Activated CD4-positive, alpha-beta T cell treated with anti-CD3 and anti-CD28 coated beads for 36 hours (primary cell): ENCODE results near the gene NFIC. TPM values are rescaled to one million over a fixed set of nuclear protein-coding genes. Genes with fewer than 3 reads are reported as not detected.

Source experiments
- ATAC-seq: fragments of 200-7000 bp; cut with Tn5 transposase; one replicate; pipeline ENCODE4 v1.10.0; 2021; ENCODE audit warnings: mild to moderate bottlenecking, moderate library complexity
- CTCF ChIA-PET: fragments of 350-600 bp; sonication (Branson Sonifier 250); formaldehyde crosslinking; loops from one replicate; lab custom pipeline; 2021; ENCODE audit warnings: antibody characterized with exemption; lab: Charles Lee
- POLR2A ChIA-PET: fragments of 350-600 bp; sonication (Branson Sonifier 250); formaldehyde crosslinking; loops from one replicate; lab custom pipeline; 2021; ENCODE audit warnings: antibody characterized with exemption, inconsistent platforms; lab: Charles Lee
- DNase-seq: peaks from one replicate; pipeline ENCODE4 v3.0.0-alpha.2; 2020
- H3K27ac Mint-ChIP-seq: one replicate; pipeline ENCODE4 v1.8.0; 2021; ENCODE audit warnings: mixed read lengths
- H3K27me3 Mint-ChIP-seq: one replicate; pipeline ENCODE4 v1.8.0; 2021; ENCODE audit warnings: mixed read lengths
- H3K36me3 Mint-ChIP-seq: one replicate; pipeline ENCODE4 v1.8.0; 2021; ENCODE audit warnings: low read depth, mixed read lengths
- H3K4me1 Mint-ChIP-seq: one replicate; pipeline ENCODE4 v1.8.0; 2021; ENCODE audit warnings: mixed read lengths
- H3K4me3 Mint-ChIP-seq: one replicate; pipeline ENCODE4 v1.8.0; 2021; ENCODE audit warnings: mild to moderate bottlenecking, moderate library complexity, mixed read lengths
- H3K9me3 Mint-ChIP-seq: one replicate; pipeline ENCODE4 v1.8.0; 2021; ENCODE audit warnings: low read depth, mixed read lengths
- intact Hi-C, 2 experiments: fragments of 100-400 bp; cut with DNase I in 1 of 2; cut with micrococcal nuclease in 1 of 2; formaldehyde crosslinking; loops; one replicate each; pipeline versions ENCODE4 v1.14.2 to v1.15.1; 2022 to 2024; cut with DNase I, micrococcal nuclease
- total RNA-seq, 2 experiments: library from RNA; stranded (reverse); gene quantifications; one replicate each; pipeline ENCODE4 v1.2.3, GENCODE V29; 2021

NFIC gene
- total RNA-seq, 2 experiments from 2014 or later: 20.5 to 22.6 TPM

GRCh38 chr19:3360421-3361383, 5.7 kb upstream of the NFIC start:
- DNase-seq (peak; percentile 81), ATAC-seq (peak; percentile 57)
- Mint-ChIP-seq H3K9me3 (no peaks in the 10 kb centered on the region), H3K4me1 (peaks cover 37% of the 10 kb centered on the region), H3K27ac (peak overlapping the region; percentile 86), H3K4me3 (peak overlapping the region; percentile 86), H3K36me3 (no peaks in the 10 kb centered on the region), H3K27me3 (peaks cover 11% of the 10 kb centered on the region)
- CTCF ChIA-PET: interaction anchor here (0.6 kb wide), 1 partner anchor 11 kb away, joined by 3 read pairs; no protein-coding TSS in a partner anchor
- intact Hi-C loops: loop anchor here (1.0 to 5.0 kb wide), 3 partner anchors 75 to 578 kb away; partner anchors contain the start of gene SGTA (in 1 of the 2)
- POLR2A ChIA-PET: interaction anchor here (0.6 kb wide), 1 partner anchor 634 kb away, joined by 3 read pairs; no protein-coding TSS in a partner anchor

- H3K4me3 Mint-ChIP-seq: peak overlapping the region; percentile 86
- ChIA-PET CTCF (interaction anchor here (0.6 to 0.8 kb wide), 2 partner anchors 9 to 12 kb away, joined by 3 read pairs; no protein-coding TSS in a partner anchor), POLR2A (interaction anchor here (0.6 kb wide), 1 partner anchor 633 kb away, joined by 3 read pairs; no protein-coding TSS in a partner anchor)
- H3K36me3 Mint-ChIP-seq: no peaks in the 10 kb centered on the region
- peaks cover 38% of the 10 kb centered on the region for H3K4me1 Mint-ChIP-seq
- no peak for ATAC-seq
- H3K27ac Mint-ChIP-seq: peak overlapping the region; percentile 48
- H3K27me3 Mint-ChIP-seq: peaks cover 11% of the 10 kb centered on the region
- H3K9me3 Mint-ChIP-seq: no peaks in the 10 kb centered on the region
- intact Hi-C loops: loop anchor here (2.0 to 5.0 kb wide), 2 partner anchors 76 to 579 kb away; partner anchors contain the start of gene SGTA (in 1 of the 2)
- DNase-seq: peak; percentile 21
Observed at GRCh38 chr19:3361384-3362216, 4.8 kb upstream of the NFIC start.

GRCh38 chr19:3362217-3362906, 4.0 kb upstream of the NFIC start:
- POLR2A ChIA-PET: no interaction called here
- Mint-ChIP-seq H3K36me3 (no peaks in the 10 kb centered on the region), H3K27me3 (peaks cover 8% of the 10 kb centered on the region), H3K9me3 (no peaks in the 10 kb centered on the region), H3K4me3 (peak overlapping the region; percentile 86), H3K27ac (no peak overlapping the region), H3K4me1 (peaks cover 32% of the 10 kb centered on the region)
- CTCF ChIA-PET: interaction anchor here (0.8 to 1.2 kb wide), 2 partner anchors 8 to 24 kb away, joined by 3 read pairs; no protein-coding TSS in a partner anchor
- no peak for DNase-seq
- intact Hi-C loops: loop anchor here in 1 of 2 experiments (5.0 kb wide), 1 partner anchor 75 kb away; no protein-coding TSS in a partner anchor
- ATAC-seq: no peak

- H3K36me3 Mint-ChIP-seq: no peaks in the 10 kb centered on the region
- POLR2A ChIA-PET: no interaction called here
- H3K4me3 Mint-ChIP-seq: no peak overlapping the region
- H3K9me3 Mint-ChIP-seq: no peaks in the 10 kb centered on the region
- DNase-seq: no peak
- intact Hi-C loops: loop anchor here in 1 of 2 experiments (5.0 kb wide), 1 partner anchor 73 kb away; no protein-coding TSS in a partner anchor
- H3K27me3 Mint-ChIP-seq: no peaks in the 10 kb centered on the region
- no peak overlapping the region for H3K27ac Mint-ChIP-seq
- ATAC-seq: no peak
- peaks cover 33% of the 10 kb centered on the region for H3K4me1 Mint-ChIP-seq
- CTCF ChIA-PET: interaction anchor here (0.6 to 1.2 kb wide), 2 partner anchors 26 to 52 kb away, joined by 3 read pairs; no protein-coding TSS in a partner anchor
Observed at GRCh38 chr19:3363841-3364500, 2.4 kb upstream of the NFIC start.

GRCh38 chr19:3364501-3364858, 1.9 kb upstream of the NFIC start:
- POLR2A ChIA-PET: no interaction called here
- H3K9me3 Mint-ChIP-seq: no peaks in the 10 kb centered on the region
- ATAC-seq (no peak), DNase-seq (no peak)
- H3K4me3 Mint-ChIP-seq: no peak overlapping the region
- H3K36me3 Mint-ChIP-seq: no peaks in the 10 kb centered on the region
- intact Hi-C loops: loop anchor here in 1 of 2 experiments (5.0 kb wide), 1 partner anchor 73 kb away; no protein-coding TSS in a partner anchor
- CTCF ChIA-PET: interaction anchor here (0.6 kb wide), 2 partner anchors 51 to 741 kb away, joined by 3 read pairs; no protein-coding TSS in a partner anchor
- no peak overlapping the region for H3K27ac Mint-ChIP-seq
- H3K4me1 Mint-ChIP-seq: peaks cover 35% of the 10 kb centered on the region
- H3K27me3 Mint-ChIP-seq: no peaks in the 10 kb centered on the region

GRCh38 chr19:3365093-3365835, 1.1 kb upstream of the NFIC start:
- peaks cover 40% of the 10 kb centered on the region for H3K4me1 Mint-ChIP-seq
- no peaks in the 10 kb centered on the region for H3K27me3 Mint-ChIP-seq
- ChIA-PET CTCF (interaction anchor here (0.6 kb wide), 2 partner anchors 283 to 740 kb away, joined by 3 to 4 read pairs; no protein-coding TSS in a partner anchor), POLR2A (no interaction called here)
- intact Hi-C loops: no loop called here
- DNase-seq (no peak), ATAC-seq (no peak)
- H3K27ac Mint-ChIP-seq: peak overlapping the region; percentile 37
- no peaks in the 10 kb centered on the region for H3K36me3 Mint-ChIP-seq
- H3K9me3 Mint-ChIP-seq: no peaks in the 10 kb centered on the region
- peak overlapping the region; percentile 50 for H3K4me3 Mint-ChIP-seq

- no peaks in the 10 kb centered on the region for H3K27me3 Mint-ChIP-seq
- POLR2A ChIA-PET: no interaction called here
- H3K27ac Mint-ChIP-seq: no peak overlapping the region
- no peaks in the 10 kb centered on the region for H3K36me3 Mint-ChIP-seq
- peak; percentile 27 for ATAC-seq
- H3K4me1 Mint-ChIP-seq: peaks cover 39% of the 10 kb centered on the region
- peak; percentile 51 for DNase-seq
- H3K4me3 Mint-ChIP-seq: peak overlapping the region; percentile 71
- no peaks in the 10 kb centered on the region for H3K9me3 Mint-ChIP-seq
- CTCF ChIA-PET: no interaction called here
- intact Hi-C loops: loop anchor here in 1 of 2 experiments (1.0 kb wide), 1 partner anchor 8 kb away; no protein-coding TSS in a partner anchor
Observed at GRCh38 chr19:3366753-3367627, 607 bp downstream of the NFIC start.

- intact Hi-C loops: loop anchor here in 1 of 2 experiments (1.0 kb wide), 1 partner anchor 9 kb away; no protein-coding TSS in a partner anchor
- POLR2A ChIA-PET: interaction anchor here (0.6 kb wide), 1 partner anchor 332 kb away, joined by 3 read pairs; no protein-coding TSS in a partner anchor
- no peaks in the 10 kb centered on the region for H3K36me3 Mint-ChIP-seq
- ATAC-seq (no peak), DNase-seq (no peak)
- H3K9me3 Mint-ChIP-seq: no peaks in the 10 kb centered on the region
- peak overlapping the region; percentile 71 for H3K4me3 Mint-ChIP-seq
- H3K4me1 Mint-ChIP-seq: peaks cover 34% of the 10 kb centered on the region
- no peaks in the 10 kb centered on the region for H3K27me3 Mint-ChIP-seq
- H3K27ac Mint-ChIP-seq: no peak overlapping the region
- CTCF ChIA-PET: no interaction called here
Observed at GRCh38 chr19:3367628-3368440, 1.5 kb downstream of the NFIC start.
